22Rv1 (cell line): Measurements from ENCODE around the gene VPS37B.

Experiments used
- ZFX ChIP-seq: fragments of 450-650 bp; IDR thresholded peaks from 2 replicates; pipeline ENCODE4 v1.6.1; 2017; ENCODE audit warnings: antibody characterized with exemption, borderline replicate concordance
- TF ChIP-seq, protein P1 (sequence below): fragments of 450-650 bp; IDR thresholded peaks from 2 replicates; pipeline ENCODE4 v1.5.1; 2017; ENCODE audit warnings: mild to moderate bottlenecking

DNA sequence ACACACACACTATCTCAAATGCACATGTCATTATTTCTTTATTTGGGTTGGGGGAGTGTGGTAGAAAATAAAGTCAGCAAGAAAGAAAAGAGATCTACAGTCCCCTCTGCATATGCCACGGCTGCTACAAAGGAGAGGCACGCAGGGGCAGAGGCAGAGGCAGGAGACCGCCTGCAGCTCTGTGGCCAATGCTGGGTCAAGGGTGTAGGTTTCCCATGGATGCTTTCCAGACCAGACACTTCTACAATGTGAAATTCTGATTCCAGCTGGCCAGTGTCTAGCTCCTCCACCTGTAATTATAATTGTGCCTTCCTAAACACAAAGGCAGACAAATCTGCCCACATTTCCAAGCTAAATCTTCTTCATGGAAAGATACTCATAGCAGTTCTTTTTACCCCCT is 19.2 kb downstream of the VPS37B start:
- TF ChIP-seq, protein P1, sequence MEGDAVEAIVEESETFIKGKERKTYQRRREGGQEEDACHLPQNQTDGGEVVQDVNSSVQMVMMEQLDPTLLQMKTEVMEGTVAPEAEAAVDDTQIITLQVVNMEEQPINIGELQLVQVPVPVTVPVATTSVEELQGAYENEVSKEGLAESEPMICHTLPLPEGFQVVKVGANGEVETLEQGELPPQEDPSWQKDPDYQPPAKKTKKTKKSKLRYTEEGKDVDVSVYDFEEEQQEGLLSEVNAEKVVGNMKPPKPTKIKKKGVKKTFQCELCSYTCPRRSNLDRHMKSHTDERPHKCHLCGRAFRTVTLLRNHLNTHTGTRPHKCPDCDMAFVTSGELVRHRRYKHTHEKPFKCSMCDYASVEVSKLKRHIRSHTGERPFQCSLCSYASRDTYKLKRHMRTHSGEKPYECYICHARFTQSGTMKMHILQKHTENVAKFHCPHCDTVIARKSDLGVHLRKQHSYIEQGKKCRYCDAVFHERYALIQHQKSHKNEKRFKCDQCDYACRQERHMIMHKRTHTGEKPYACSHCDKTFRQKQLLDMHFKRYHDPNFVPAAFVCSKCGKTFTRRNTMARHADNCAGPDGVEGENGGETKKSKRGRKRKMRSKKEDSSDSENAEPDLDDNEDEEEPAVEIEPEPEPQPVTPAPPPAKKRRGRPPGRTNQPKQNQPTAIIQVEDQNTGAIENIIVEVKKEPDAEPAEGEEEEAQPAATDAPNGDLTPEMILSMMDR, result no peak
- no peak for TF ChIP-seq ZFX
